Kidney glomerular epithelial cell (primary cell): ENCODE data around the gene SLC18A2.

Experiments
- DNase-seq: peaks from one replicate; lab custom pipeline; 2025; lab: John Stamatoyannopoulos, UW

The SLC18A2 gene

GRCh38 chr10:117239051-117239450 lies 1.9 kb upstream of the SLC18A2 start:
- DNase-seq: no peak

GRCh38 chr10:117239721-117240620 lies 943 bp upstream of the SLC18A2 start:
- DNase-seq: no peak

GRCh38 chr10:117241541-117242462 lies 888 bp downstream of the SLC18A2 start:
- peak; percentile 4 for DNase-seq

GRCh38 chr10:117242463-117242832 lies 1.5 kb downstream of the SLC18A2 start:
- DNase-seq: no peak

GRCh38 chr10:117246997-117247671 lies 6.2 kb downstream of the SLC18A2 start:
- no peak for DNase-seq

- no peak for DNase-seq
Measured at GRCh38 chr10:117248750-117249465, 8.0 kb downstream of the SLC18A2 start.

- DNase-seq: peak; percentile 19
Measured at GRCh38 chr10:117249493-117250093, 8.7 kb downstream of the SLC18A2 start.

GRCh38 chr10:117250411-117250810 lies 9.5 kb downstream of the SLC18A2 start:
- no peak for DNase-seq

GRCh38 chr10:117253908-117254307 lies 13.0 kb downstream of the SLC18A2 start:
- DNase-seq: no peak

GRCh38 chr10:117254338-117254737 lies 13.4 kb downstream of the SLC18A2 start:
- no peak for DNase-seq

GRCh38 chr10:117254774-117255735 lies 14.1 kb downstream of the SLC18A2 start:
- DNase-seq: no peak

GRCh38 chr10:117255835-117256460 lies 15.0 kb downstream of the SLC18A2 start:
- DNase-seq: no peak

GRCh38 chr10:117256910-117257309 lies 16.0 kb downstream of the SLC18A2 start:
- no peak for DNase-seq

GRCh38 chr10:117257721-117258120 lies 16.8 kb downstream of the SLC18A2 start:
- no peak for DNase-seq

GRCh38 chr10:117259279-117259678 lies 18.4 kb downstream of the SLC18A2 start:
- DNase-seq: no peak

- no peak for DNase-seq
Measured at GRCh38 chr10:117260084-117260483, 19.2 kb downstream of the SLC18A2 start.

GRCh38 chr10:117261501-117261900 lies 20.6 kb downstream of the SLC18A2 start:
- DNase-seq: no peak

GRCh38 chr10:117262291-117262902 lies 21.5 kb downstream of the SLC18A2 start:
- DNase-seq: no peak

- no peak for DNase-seq
Measured at GRCh38 chr10:117262903-117263293, 22.0 kb downstream of the SLC18A2 start.
